IMR-90 (cell line): ENCODE measurements around the gene MYADM. TPM values are rescaled to one million over a fixed set of nuclear protein-coding genes. Genes with fewer than 3 reads are reported as not detected.

Source experiments
- ATAC-seq: fragments of 200-7000 bp; cut with Tn5 transposase; 2 replicates; pipeline ENCODE4 v1.9.1; 2020; ENCODE audit warnings: low read depth, mild to moderate bottlenecking, moderate library complexity
- BruUV-seq: library from RNA; stranded (reverse); fragments of 400-500 nt; replicated peaks from 2 replicates; lab custom pipeline; 2021; lab: Mats Ljungman, UMichigan
- CTCF ChIA-PET: fragments of 300-600 bp; formaldehyde crosslinking; extraction: SDS; loops from one replicate; lab custom pipeline; 2021; ENCODE audit warnings: antibody characterized with exemption; lab: Yijun Ruan, JAX
- POLR2A ChIA-PET: fragments of 300-600 bp; sonication (Branson Sonifier 250); formaldehyde crosslinking; loops from one replicate; lab custom pipeline; 2022; ENCODE audit warnings: antibody characterized with exemption; ENCODE audit not compliant: unreplicated experiment; lab: Charles Lee
- DNase-seq: peaks from one replicate; pipeline ENCODE4 v3.0.0; 2013
- H2AFZ ChIP-seq: replicated peaks from 2 replicates; pipeline ENCODE3; 2013; ENCODE audit warnings: low read length, mild to moderate bottlenecking; ENCODE audit not compliant: poor library complexity
- H2AK5ac ChIP-seq: 2 replicates; pipeline ENCODE4 v1.6.1; 2013; ENCODE audit warnings: low read depth, low read length, inconsistent platforms
- H2AK9ac ChIP-seq: replicated peaks from 2 replicates; pipeline ENCODE3; 2013; ENCODE audit warnings: mild to moderate bottlenecking, low read depth, low read length, moderate library complexity; ENCODE audit not compliant: poor library complexity
- H2BK120ac ChIP-seq: 2 replicates; pipeline ENCODE4 v1.6.1; 2013; ENCODE audit warnings: low read depth, low read length, inconsistent platforms
- H2BK15ac ChIP-seq: 3 replicates; pipeline ENCODE4 v1.6.1; 2013; ENCODE audit warnings: low read depth, low read length, inconsistent platforms
- H2BK20ac ChIP-seq: 2 replicates; pipeline ENCODE4 v1.6.1; 2013; ENCODE audit warnings: low read depth, mild to moderate bottlenecking, inconsistent platforms, low read length, moderate library complexity
- H2BK5ac ChIP-seq: 2 replicates; pipeline ENCODE4 v1.6.1; 2013; ENCODE audit warnings: mild to moderate bottlenecking, low read depth, low read length, inconsistent platforms; ENCODE audit not compliant: poor library complexity, severe bottlenecking
- H3K14ac ChIP-seq: replicated peaks from 2 replicates; pipeline ENCODE4 v1.6.1; 2013; ENCODE audit warnings: low read depth, low read length, inconsistent platforms
- H3K18ac ChIP-seq: 2 replicates; pipeline ENCODE4 v1.6.1; 2013; ENCODE audit warnings: low read depth, low read length, control low read depth
- H3K23ac ChIP-seq: 2 replicates; pipeline ENCODE4 v1.6.1; 2013; ENCODE audit warnings: low read depth, low read length, inconsistent platforms
- H3K27ac ChIP-seq: 2 replicates; pipeline ENCODE4 v1.5.1; 2013; ENCODE audit warnings: mild to moderate bottlenecking, control low read depth, low read length; ENCODE audit not compliant: insufficient read depth
- H3K27me3 ChIP-seq: 2 replicates; pipeline ENCODE4 v1.6.1; 2013; ENCODE audit warnings: low read length; ENCODE audit not compliant: control insufficient read depth, insufficient read depth
- H3K36me3 ChIP-seq: 2 replicates; pipeline ENCODE4 v1.6.1; 2013; ENCODE audit warnings: low read length, mixed read lengths; ENCODE audit not compliant: control insufficient read depth, insufficient read depth
- H3K4ac ChIP-seq: 2 replicates; pipeline ENCODE4 v1.6.1; 2013; ENCODE audit warnings: low read depth, low read length, inconsistent platforms
- H3K4me1 ChIP-seq: 2 replicates; pipeline ENCODE4 v1.6.1; 2013; ENCODE audit warnings: low read length, mixed read lengths; ENCODE audit not compliant: control insufficient read depth, insufficient read depth
- H3K4me2 ChIP-seq: 2 replicates; pipeline ENCODE4 v1.6.1; 2013; ENCODE audit warnings: low read depth, mild to moderate bottlenecking, control low read depth, low read length, moderate library complexity
- H3K4me3 ChIP-seq: 2 replicates; pipeline ENCODE4 v1.5.1; 2013; ENCODE audit warnings: low read depth, mild to moderate bottlenecking, control low read depth, low read length, moderate library complexity; ENCODE audit not compliant: insufficient read depth
- H3K56ac ChIP-seq: 2 replicates; pipeline ENCODE4 v1.6.1; 2013; ENCODE audit warnings: low read length, inconsistent platforms; ENCODE audit not compliant: insufficient read depth; ENCODE audit errors: extremely low read depth
- H3K79me1 ChIP-seq, 2 experiments: 2 replicates each; pipeline ENCODE4 v1.6.1; 2013; ENCODE audit warnings: low read length in 2 of 2, inconsistent platforms in 1 of 2, low read depth in 1 of 2
- H3K9ac ChIP-seq: 2 replicates; pipeline ENCODE4 v1.6.1; 2013; ENCODE audit warnings: low read depth, low read length, control low read depth
- H3K9me1 ChIP-seq: 2 replicates; pipeline ENCODE4 v1.6.1; 2013; ENCODE audit warnings: low read length, inconsistent platforms; ENCODE audit not compliant: insufficient read depth
- H3K9me3 ChIP-seq: 2 replicates; pipeline ENCODE4 v1.6.1; 2013; ENCODE audit warnings: low read length; ENCODE audit not compliant: control insufficient read depth, insufficient read depth
- H4K20me1 ChIP-seq: 2 replicates; pipeline ENCODE4 v1.6.1; 2013; ENCODE audit warnings: low read length, inconsistent platforms; ENCODE audit not compliant: insufficient read depth
- H4K5ac ChIP-seq: 2 replicates; pipeline ENCODE4 v1.6.1; 2013; ENCODE audit warnings: mild to moderate bottlenecking, low read depth, low read length, control low read depth
- H4K8ac ChIP-seq, 2 experiments: 2 replicates each; pipeline ENCODE4 v1.6.1; 2013; ENCODE audit warnings: low read depth in 2 of 2, low read length in 2 of 2, control low read depth in 1 of 2, inconsistent platforms in 1 of 2
- H4K91ac ChIP-seq: 2 replicates; pipeline ENCODE4 v1.6.1; 2013; ENCODE audit warnings: low read depth, low read length, inconsistent platforms; ENCODE audit not compliant: insufficient read depth
- FOS ChIP-seq: fragments of 150-350 bp; IDR thresholded peaks from 2 replicates; pipeline ENCODE4 v1.6.1; 2016; ENCODE audit warnings: low read depth, low read length
- MXI1 ChIP-seq: IDR thresholded peaks from 2 replicates; pipeline ENCODE4 v1.6.1; 2012; ENCODE audit warnings: low read depth, mild to moderate bottlenecking, low read length, moderate library complexity, borderline replicate concordance
- NFE2L2 ChIP-seq: fragments of 150-350 bp; IDR thresholded peaks from 2 replicates; pipeline ENCODE4 v1.6.1; 2016; ENCODE audit warnings: low read depth, mild to moderate bottlenecking, low read length
- RAD21 ChIP-seq: IDR thresholded peaks from 2 replicates; pipeline ENCODE4 v1.6.1; 2012; ENCODE audit warnings: low read length, improper control_type of control experiment
- RCOR1 ChIP-seq: IDR thresholded peaks from 2 replicates; pipeline ENCODE4 v1.6.1; 2012; ENCODE audit warnings: mild to moderate bottlenecking, low read length, improper control_type of control experiment; ENCODE audit not compliant: insufficient replicate concordance
- RFX5 ChIP-seq: IDR thresholded peaks from 2 replicates; pipeline ENCODE4 v1.8.0; 2012; ENCODE audit warnings: low read depth, mild to moderate bottlenecking, low read length, moderate library complexity
- WGBS, 2 experiments: methylation state at CpG; one replicate each; pipeline versions ENCODE4 v1.1.5 to v1.1.7; 2013; ENCODE audit warnings: missing lambda C conversion rate in 2 of 2; ENCODE audit not compliant: insufficient read length in 1 of 2; ENCODE audit errors: extremely low coverage in 2 of 2; 5-methylcytosine and 5-hydroxymethylcytosine counted together
- dilution Hi-C: fragments of 300-500 bp; cut with HindIII; formaldehyde crosslinking; loops from one replicate; pipeline ENCODE4 v1.14.3; 2018; ENCODE audit warnings: low sequenced_read_pairs; ENCODE audit not compliant: unreplicated experiment
- in situ Hi-C: fragments of 300-500 bp; cut with MboI; formaldehyde crosslinking; loops from 3 replicates; pipeline ENCODE4 v1.14.3; 2019; ENCODE audit warnings: low sequenced_read_pairs, inconsistent platforms, mixed read lengths
- intact Hi-C: fragments of 100-400 bp; cut with micrococcal nuclease; formaldehyde crosslinking; loops from 2 replicates; pipeline ENCODE4 v1.10.0; 2022
- polyA plus RNA-seq, 3 experiments: library from polyadenylated mRNA; depleted of rRNA; stranded (reverse); fragments of >200 nt; gene quantifications; 2 replicates each; pipeline ENCODE4 v1.2.3, GENCODE V29; 2012; ENCODE audit warnings: low replicate concordance in 1 of 3
- total RNA-seq: library from RNA; depleted of rRNA; stranded (reverse); fragments of >200 nt; gene quantifications from 2 replicates; pipeline ENCODE4 v1.2.3, GENCODE V29; 2012
- TF ChIP-seq, protein P1 (sequence below): conservative IDR thresholded peaks from 2 replicates; pipeline ENCODE4 v1.5.1; 2012; ENCODE audit warnings: mild to moderate bottlenecking, low read depth, low read length, improper control_type of control experiment
- TF ChIP-seq, protein P2 (sequence below): fragments of 150-350 bp; IDR thresholded peaks from 2 replicates; pipeline ENCODE4 v1.6.1; 2017; ENCODE audit warnings: mild to moderate bottlenecking, antibody characterized with exemption, low read length, low read depth

MYADM gene
- total and polyA plus RNA-seq, 2 of the 4 experiments (the other 2 are of a cell fraction) = 4.8 to 96.1 TPM

DNA sequence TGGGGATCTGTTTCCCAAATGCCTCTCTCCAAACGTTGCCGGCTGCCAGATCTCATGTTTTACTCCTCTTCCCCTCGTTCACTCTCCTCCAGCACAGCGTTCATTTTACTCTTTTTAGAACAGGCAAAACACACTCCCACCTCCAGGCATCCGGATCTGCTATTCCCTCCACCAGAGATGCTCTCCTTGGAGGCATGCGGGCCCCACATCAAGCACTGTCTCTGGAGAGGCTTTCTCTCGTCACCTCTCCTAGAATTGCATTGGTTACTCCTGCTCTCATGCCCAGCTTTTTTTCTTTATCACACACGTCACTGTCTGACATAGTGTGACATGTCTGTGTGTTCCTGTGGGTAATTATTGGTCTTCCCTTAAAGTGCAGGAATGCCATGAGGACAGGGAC, 20.1 kb upstream of the MYADM start:
- intact Hi-C loops (no loop called here), in situ Hi-C loops (no loop called here), dilution Hi-C loops (no loop called here)
- Histone ChIP-seq H4K5ac (no peak overlapping the region), H3K9me3 (no peaks in the 10 kb centered on the region), H3K9me1 (no peaks in the 10 kb centered on the region), H4K20me1 (no peaks in the 10 kb centered on the region), H3K27ac (no peak overlapping the region), H4K91ac (no peak overlapping the region), H3K4me2 (no peak overlapping the region), H2AFZ (no peak overlapping the region), H3K9ac (no peak overlapping the region), H4K8ac (no peak overlapping the region), H2BK5ac (no peak overlapping the region), H3K18ac (no peak overlapping the region), H2BK15ac (no peak overlapping the region), H3K36me3 (no peaks in the 10 kb centered on the region), H3K79me1 (no peaks in the 10 kb centered on the region), H3K4ac (no peak overlapping the region), H3K23ac (no peak overlapping the region), H3K4me3 (no peak overlapping the region), H3K4me1 (0 out of 2 replicates have a peak, but pooled peaks cover 2% of the 10 kb centered on the region), H2BK120ac (no peak overlapping the region), H3K14ac (no peak overlapping the region), H3K27me3 (no peaks in the 10 kb centered on the region), H2AK9ac (no peak overlapping the region), H3K56ac (no peak overlapping the region), H2AK5ac (no peak overlapping the region), H2BK20ac (no peak overlapping the region)
- DNase-seq (no peak), ATAC-seq (no peak)
- TF ChIP-seq RFX5 = no peak
- TF ChIP-seq MXI1 = no peak
- TF ChIP-seq, protein P1, sequence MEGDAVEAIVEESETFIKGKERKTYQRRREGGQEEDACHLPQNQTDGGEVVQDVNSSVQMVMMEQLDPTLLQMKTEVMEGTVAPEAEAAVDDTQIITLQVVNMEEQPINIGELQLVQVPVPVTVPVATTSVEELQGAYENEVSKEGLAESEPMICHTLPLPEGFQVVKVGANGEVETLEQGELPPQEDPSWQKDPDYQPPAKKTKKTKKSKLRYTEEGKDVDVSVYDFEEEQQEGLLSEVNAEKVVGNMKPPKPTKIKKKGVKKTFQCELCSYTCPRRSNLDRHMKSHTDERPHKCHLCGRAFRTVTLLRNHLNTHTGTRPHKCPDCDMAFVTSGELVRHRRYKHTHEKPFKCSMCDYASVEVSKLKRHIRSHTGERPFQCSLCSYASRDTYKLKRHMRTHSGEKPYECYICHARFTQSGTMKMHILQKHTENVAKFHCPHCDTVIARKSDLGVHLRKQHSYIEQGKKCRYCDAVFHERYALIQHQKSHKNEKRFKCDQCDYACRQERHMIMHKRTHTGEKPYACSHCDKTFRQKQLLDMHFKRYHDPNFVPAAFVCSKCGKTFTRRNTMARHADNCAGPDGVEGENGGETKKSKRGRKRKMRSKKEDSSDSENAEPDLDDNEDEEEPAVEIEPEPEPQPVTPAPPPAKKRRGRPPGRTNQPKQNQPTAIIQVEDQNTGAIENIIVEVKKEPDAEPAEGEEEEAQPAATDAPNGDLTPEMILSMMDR = no peak
- no peak for TF ChIP-seq NFE2L2
- TF ChIP-seq FOS = no peak
- TF ChIP-seq, protein P2, sequence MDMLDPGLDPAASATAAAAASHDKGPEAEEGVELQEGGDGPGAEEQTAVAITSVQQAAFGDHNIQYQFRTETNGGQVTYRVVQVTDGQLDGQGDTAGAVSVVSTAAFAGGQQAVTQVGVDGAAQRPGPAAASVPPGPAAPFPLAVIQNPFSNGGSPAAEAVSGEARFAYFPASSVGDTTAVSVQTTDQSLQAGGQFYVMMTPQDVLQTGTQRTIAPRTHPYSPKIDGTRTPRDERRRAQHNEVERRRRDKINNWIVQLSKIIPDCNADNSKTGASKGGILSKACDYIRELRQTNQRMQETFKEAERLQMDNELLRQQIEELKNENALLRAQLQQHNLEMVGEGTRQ = no peak
- no peak for TF ChIP-seq RAD21
- TF ChIP-seq RCOR1 = no peak
- ChIA-PET POLR2A (interaction anchor here (0.5 to 0.6 kb wide), 2 partner anchors 21 to 178 kb away, joined by 3 to 4 read pairs; no protein-coding TSS in a partner anchor), CTCF (no interaction called here)
- no TSS peak for BruUV-seq
- WGBS, 2 experiments = 38% methylated on average over 5 of the region's 8 CpGs; no CpG with 5 or more reads in 1 of the 2 experiments
